HepG2 (cell line): Measurements from ENCODE around the gene C4orf33. TPM values are rescaled to one million over a fixed set of nuclear protein-coding genes. Genes with fewer than 3 reads are reported as not detected.

Experiments
- DR1 ChIP-seq: sonication (generic); formaldehyde crosslinking; IDR thresholded peaks from 2 replicates; pipeline ENCODE4 v1.8.0; 2021; ENCODE audit warnings: mild to moderate bottlenecking, missing genetic modification reagents, inconsistent platforms
- E2F1 ChIP-seq: sonication (generic); formaldehyde crosslinking; IDR thresholded peaks from 2 replicates; pipeline ENCODE4 v1.5.0; 2020; ENCODE audit warnings: missing genetic modification reagents
- FOXC1 ChIP-seq: sonication (generic); formaldehyde crosslinking; IDR thresholded peaks from 2 replicates; pipeline ENCODE4 v1.8.0; 2022; ENCODE audit warnings: mild to moderate bottlenecking, missing genetic modification reagents, borderline replicate concordance
- FOXK2 ChIP-seq: fragments of 450-650 bp; IDR thresholded peaks from 2 replicates; pipeline ENCODE4 v1.6.1; 2016
- GABPA ChIP-seq, 2 experiments: IDR thresholded peaks; 2 replicates each; pipeline ENCODE4 v1.6.1; 2011 to 2016; ENCODE audit warnings: low read depth in 2 of 2, low read length in 1 of 2, missing biosample characterization in 1 of 2, missing genetic modification characterization in 1 of 2
- GFI1 ChIP-seq: sonication (generic); formaldehyde crosslinking; IDR thresholded peaks from 2 replicates; pipeline ENCODE4 v1.5.0; 2020; ENCODE audit warnings: missing genetic modification reagents, mild to moderate bottlenecking, borderline replicate concordance
- HES4 ChIP-seq: sonication (generic); formaldehyde crosslinking; IDR thresholded peaks from 2 replicates; pipeline ENCODE4 v1.9.0; 2021; ENCODE audit warnings: mild to moderate bottlenecking, missing genetic modification reagents, borderline replicate concordance
- HHEX ChIP-seq: IDR thresholded peaks from 2 replicates; pipeline ENCODE4 v1.6.1; 2016; ENCODE audit warnings: control low read depth
- KDM6A ChIP-seq: IDR thresholded peaks from 2 replicates; pipeline ENCODE4 v1.6.1; 2016; ENCODE audit warnings: low read depth
- RFX3 ChIP-seq: IDR thresholded peaks from 2 replicates; pipeline ENCODE4 v1.6.1; 2016; ENCODE audit warnings: missing biosample characterization, missing genetic modification reagents
- SMYD3 ChIP-seq: sonication (generic); formaldehyde crosslinking; IDR thresholded peaks from 2 replicates; pipeline ENCODE4 v1.8.1; 2023; ENCODE audit warnings: mild to moderate bottlenecking, missing genetic modification reagents
- SNAPC4 ChIP-seq: sonication (generic); formaldehyde crosslinking; IDR thresholded peaks from 2 replicates; pipeline ENCODE4 v1.4.0; 2020; ENCODE audit warnings: mild to moderate bottlenecking, missing genetic modification reagents
- TMF1 ChIP-seq: sonication (generic); formaldehyde crosslinking; IDR thresholded peaks from 2 replicates; pipeline ENCODE4 v1.8.1; 2022; ENCODE audit warnings: low read depth, missing genetic modification reagents
- TP53 ChIP-seq: sonication (generic); formaldehyde crosslinking; conservative IDR thresholded peaks from 2 replicates; pipeline ENCODE4 v1.4.0; 2020; ENCODE audit warnings: missing genetic modification reagents
- YEATS4 ChIP-seq: sonication (generic); formaldehyde crosslinking; IDR thresholded peaks from 2 replicates; pipeline ENCODE4 v1.4.0; 2020; ENCODE audit warnings: missing genetic modification reagents, borderline replicate concordance
- ZNF160 ChIP-seq: sonication (generic); formaldehyde crosslinking; IDR thresholded peaks from 2 replicates; pipeline ENCODE4 v1.8.0; 2022; ENCODE audit warnings: mild to moderate bottlenecking, inconsistent platforms, missing genetic modification reagents
- ZNF550 ChIP-seq: sonication (generic); formaldehyde crosslinking; IDR thresholded peaks from 2 replicates; pipeline ENCODE4 v1.4.0; 2020; ENCODE audit warnings: mild to moderate bottlenecking, missing genetic modification reagents, borderline replicate concordance
- ZNF800 ChIP-seq: sonication (generic); formaldehyde crosslinking; IDR thresholded peaks from 2 replicates; pipeline ENCODE4 v1.4.0; 2020; ENCODE audit warnings: missing genetic modification reagents
- polyA plus RNA-seq, 8 experiments: library from polyadenylated mRNA; depleted of rRNA in 3 of 8; stranded (reverse) in 7 of 8; unstranded in 1 of 8; fragments of >200 nt; fragmentation: Illumina TruSeq in 4 of 8; extraction: Trizol in 4 of 8; gene quantifications; 2 replicates each; pipeline versions ENCODE4 v1.2.1 to v1.2.3, GENCODE V29; 2011 to 2016; ENCODE audit warnings: low read depth in 4 of 8, missing spikeins in 1 of 8, mixed read lengths in 1 of 8; ENCODE audit not compliant: insufficient read depth in 1 of 8
- total RNA-seq, 5 experiments: library from RNA; depleted of rRNA; stranded (reverse); fragments of >200 nt; fragmentation: Illumina TruSeq; extraction: Trizol; gene quantifications; 2 replicates each; pipeline ENCODE4 v1.2.3, GENCODE V29; 2016; ENCODE audit warnings: low read depth in 1 of 5

Gene C4orf33
- total and polyA plus RNA-seq, 2 of the 13 experiments (the other 11 are each of a cell fraction or from before 2014, with no cell fraction given) = 2.8 to 3.3 TPM

- TF ChIP-seq SNAPC4 = 0 out of 2 replicates have a peak, but pooled peaks have one; percentile 56
- TF ChIP-seq RFX3 (CRISPR knock-in tag) = peak; percentile 50; the same call in 1 of the 2 replicates
- TF ChIP-seq TP53 = 0 out of 2 replicates have a peak, but pooled peaks have one; percentile 51
- no peak for TF ChIP-seq HHEX (CRISPR knock-in tag)
- TF ChIP-seq ZNF160 (CRISPR knock-in tag) = 0 out of 2 replicates have a peak, but pooled peaks have one; percentile 24
- 0 out of 2 replicates have a peak, but pooled peaks have one; percentile 53 for TF ChIP-seq TMF1
- TF ChIP-seq GABPA (IDR thresholded peaks at IDR 0.05; ENCODE audit: low read depth, low read length) = no peak; the same call in 1 of the 2 replicates
- TF ChIP-seq GABPA (CRISPR knock-in tag; IDR thresholded peaks at IDR 0.05; ENCODE audit: low read depth) = peak; percentile 83
- 0 out of 2 replicates have a peak, but pooled peaks have one; percentile 32 for TF ChIP-seq ZNF550 (CRISPR knock-in tag)
- TF ChIP-seq E2F1 (CRISPR knock-in tag) = peak; percentile 76
- no peak for TF ChIP-seq HES4 (CRISPR knock-in tag)
- no peak for TF ChIP-seq KDM6A (CRISPR knock-in tag)
- TF ChIP-seq FOXK2 = 0 out of 2 replicates have a peak, but pooled peaks have one; percentile 8
- peak; percentile 80; the same call in 1 of the 2 replicates for TF ChIP-seq GFI1 (CRISPR knock-in tag)
- peak; percentile 60; the same call in 1 of the 2 replicates for TF ChIP-seq SMYD3 (CRISPR knock-in tag)
- peak; percentile 75; the same call in 1 of the 2 replicates for TF ChIP-seq FOXC1 (CRISPR knock-in tag)
- peak; percentile 31; the same call in 1 of the 2 replicates for TF ChIP-seq ZNF800 (CRISPR knock-in tag)
- peak; percentile 17; the same call in 1 of the 2 replicates for TF ChIP-seq DR1
- peak; percentile 75; the same call in 1 of the 2 replicates for TF ChIP-seq YEATS4 (CRISPR knock-in tag)
Measured at GRCh38 chr4:129093191-129093920, 2.6 kb upstream of the C4orf33 start, which contains the start of gene SCLT1 (continued).
